Measurements from ENCODE around the gene IL25.

IL25 gene

GRCh38 chr14:23327947-23328744 is 44.5 kb upstream of the IL25 start:
- TF ChIP-seq CTCF (IDR thresholded peaks at IDR 0.05; ENCODE audit: insufficient read depth, low read length, poor library complexity, severe bottlenecking) (peak; percentile 82), EZH2phosphoT487 (conservative IDR thresholded peaks at IDR 0.05; ENCODE audit: low read length) (no peak)
- Histone ChIP-seq H3K9ac (ENCODE audit: low read length) (no peak overlapping the region), H2AFZ (ENCODE audit: low read depth, low read length, severe bottlenecking) (no peak overlapping the region), H4K20me1 (ENCODE audit: low read depth, low read length) (no peaks in the 10 kb centered on the region), H3F3A (ENCODE audit: insufficient read depth) (peaks cover 21% of the 10 kb centered on the region), H3K4me2 (ENCODE audit: low read depth, low read length, poor library complexity, severe bottlenecking) (no peak overlapping the region), H3K27me3 (ENCODE audit: low read length) (no peaks in the 10 kb centered on the region), H3K27ac (ENCODE audit: low read depth, low read length) (no peak overlapping the region), H3K36me3 (ENCODE audit: low read length) (peaks cover 8% of the 10 kb centered on the region), H3K4me3 (ENCODE audit: insufficient read depth, low read length, poor library complexity, severe bottlenecking) (no peak overlapping the region), H3K79me2 (ENCODE audit: insufficient read depth, low read length) (peaks cover 5% of the 10 kb centered on the region), H3K9me3 (ENCODE audit: insufficient read depth, low read length) (no peaks in the 10 kb centered on the region), H3K9me2 (replicated peaks; ENCODE audit: insufficient read depth, low read length) (no peaks in the 10 kb centered on the region)

GRCh38 chr14:23335623-23336022 is 37.0 kb upstream of the IL25 start:
- Histone ChIP-seq H3K9me3 (ENCODE audit: insufficient read depth, low read length) (peaks cover 21% of the 10 kb centered on the region; the same call in 1 of the 2 replicates), H3K27ac (ENCODE audit: low read depth, low read length) (no peak overlapping the region), H3K4me3 (ENCODE audit: insufficient read depth, low read length, poor library complexity, severe bottlenecking) (no peak overlapping the region), H3K9me2 (replicated peaks; ENCODE audit: insufficient read depth, low read length) (no peaks in the 10 kb centered on the region), H4K20me1 (ENCODE audit: low read depth, low read length) (no peaks in the 10 kb centered on the region), H3K79me2 (ENCODE audit: insufficient read depth, low read length) (no peaks in the 10 kb centered on the region), H3K4me2 (ENCODE audit: low read depth, low read length, poor library complexity, severe bottlenecking) (no peak overlapping the region), H2AFZ (ENCODE audit: low read depth, low read length, severe bottlenecking) (no peak overlapping the region), H3K27me3 (ENCODE audit: low read length) (no peaks in the 10 kb centered on the region), H3K36me3 (ENCODE audit: low read length) (no peaks in the 10 kb centered on the region), H3F3A (ENCODE audit: insufficient read depth) (no peaks in the 10 kb centered on the region), H3K9ac (ENCODE audit: low read length) (no peak overlapping the region)
- no peak for TF ChIP-seq EZH2phosphoT487 (conservative IDR thresholded peaks at IDR 0.05; ENCODE audit: low read length)
- no peak for TF ChIP-seq CTCF (IDR thresholded peaks at IDR 0.05; ENCODE audit: insufficient read depth, low read length, poor library complexity, severe bottlenecking)

GRCh38 chr14:23339506-23340268 is 32.9 kb upstream of the IL25 start:
- Histone ChIP-seq H3K9me2 (replicated peaks; ENCODE audit: insufficient read depth, low read length) (no peaks in the 10 kb centered on the region), H3K27ac (ENCODE audit: low read depth, low read length) (no peak overlapping the region), H3K9me3 (ENCODE audit: insufficient read depth, low read length) (peaks cover 23% of the 10 kb centered on the region; the same call in 1 of the 2 replicates), H3K27me3 (ENCODE audit: low read length) (no peaks in the 10 kb centered on the region), H3K36me3 (ENCODE audit: low read length) (no peaks in the 10 kb centered on the region), H2AFZ (ENCODE audit: low read depth, low read length, severe bottlenecking) (no peak overlapping the region), H3K4me3 (ENCODE audit: insufficient read depth, low read length, poor library complexity, severe bottlenecking) (no peak overlapping the region), H4K20me1 (ENCODE audit: low read depth, low read length) (no peaks in the 10 kb centered on the region), H3K79me2 (ENCODE audit: insufficient read depth, low read length) (no peaks in the 10 kb centered on the region), H3K9ac (ENCODE audit: low read length) (no peak overlapping the region), H3K4me2 (ENCODE audit: low read depth, low read length, poor library complexity, severe bottlenecking) (no peak overlapping the region), H3F3A (ENCODE audit: insufficient read depth) (no peaks in the 10 kb centered on the region)
- TF ChIP-seq EZH2phosphoT487 (conservative IDR thresholded peaks at IDR 0.05; ENCODE audit: low read length) (no peak), CTCF (IDR thresholded peaks at IDR 0.05; ENCODE audit: insufficient read depth, low read length, poor library complexity, severe bottlenecking) (no peak)
